Breast epithelium (tissue), 3 donors: ENCODE results near the gene TSPAN1.

Source experiments
- CTCF ChIP-seq, 3 donors: fragments of 450-650 bp; IDR thresholded peaks; one replicate each; pipeline ENCODE4 v1.5.1; 2016 to 2017; ENCODE audit warnings: antibody characterized with exemption in 3 of 3, mild to moderate bottlenecking in 3 of 3, moderate library complexity in 3 of 3
- POLR2A ChIP-seq: fragments of 450-650 bp; IDR thresholded peaks from one replicate; pipeline ENCODE4 v1.6.1; 2016; ENCODE audit warnings: antibody characterized with exemption, mild to moderate bottlenecking, moderate library complexity

DNA sequence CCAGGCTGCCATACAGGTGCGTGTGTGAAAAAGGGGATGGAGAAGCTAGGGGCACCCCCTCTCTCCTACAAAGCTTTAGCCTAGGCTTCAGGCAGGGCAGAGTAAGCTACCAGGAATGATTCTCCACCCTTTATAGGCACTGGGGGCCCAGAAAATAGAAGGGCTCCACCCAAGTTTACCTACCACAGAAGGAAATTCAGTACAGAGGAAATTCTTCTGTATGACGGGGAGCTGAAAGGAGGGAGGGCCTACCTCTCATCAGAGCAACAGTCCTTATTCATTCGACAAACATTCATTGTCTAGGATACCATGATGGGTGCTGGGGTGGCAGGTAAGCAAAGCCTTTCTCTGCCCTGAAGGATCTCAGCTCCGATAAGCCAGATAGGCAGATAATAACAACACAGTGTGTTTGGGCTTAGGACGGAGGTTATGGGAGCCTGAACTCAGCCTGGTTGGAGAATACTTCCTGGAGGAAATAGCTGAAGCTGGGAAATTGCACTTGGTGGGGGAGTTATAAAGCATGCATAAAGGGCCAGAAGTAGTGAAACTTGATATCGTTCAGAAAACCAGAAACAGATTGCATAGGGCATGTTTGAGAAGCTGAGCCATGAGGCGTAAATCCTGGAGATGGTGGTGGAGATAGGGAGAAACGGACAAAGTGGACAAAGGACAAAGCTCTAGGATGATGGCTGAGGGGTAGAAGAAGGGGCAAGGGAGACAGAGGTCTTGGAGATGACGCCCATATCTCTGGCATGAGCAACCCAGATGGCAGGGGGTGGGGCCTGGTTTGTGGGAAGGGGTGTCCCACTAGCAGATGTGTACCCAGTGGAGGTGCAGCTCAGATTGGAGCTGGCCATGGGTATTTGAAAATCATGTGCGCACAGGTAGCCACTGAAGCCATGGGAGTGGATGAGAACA is 6.7 kb downstream of the TSPAN1 start:
- TF ChIP-seq CTCF (IDR thresholded peaks at IDR 0.05) (no peak), POLR2A (no peak)
